Activated CD8-positive, alpha-beta memory T cell treated with anti-CD3 and anti-CD28 coated beads, Interleukin-2, amount 50 U/mL, for 24 hours (primary cell): Measurements from ENCODE around the gene CYB5RL.
"Not testable (repeated sequence)": the region's sequence is repeated elsewhere in the genome, so short reads cannot be mapped to it uniquely, and the experiment has no call there.

Experiments used
- DNase-seq: peaks from one replicate; pipeline ENCODE4 v3.0.0-alpha.2; 2020; ENCODE audit errors: extremely low read depth

CYB5RL gene

GRCh38 chr1:54186056-54186455 is 13.8 kb downstream of the CYB5RL start:
- no peak for DNase-seq

- DNase-seq: no peak
These were observed 19.0 kb downstream of the CYB5RL start for GRCh38 chr1:54180701-54181360.

- no peak for DNase-seq
These were observed 21.3 kb downstream of the CYB5RL start for GRCh38 chr1:54178296-54179070.

- no peak for DNase-seq
These were observed 22.1 kb downstream of the CYB5RL start for GRCh38 chr1:54177726-54178125.

GRCh38 chr1:54176621-54177327 is 23.1 kb downstream of the CYB5RL start:
- no peak for DNase-seq

GRCh38 chr1:54174106-54174505 is 25.7 kb downstream of the CYB5RL start:
- DNase-seq: no peak

- DNase-seq: no peak
These were observed 26.1 kb downstream of the CYB5RL start for GRCh38 chr1:54173681-54174080.

- DNase-seq: no peak
These were observed 26.9 kb downstream of the CYB5RL start for GRCh38 chr1:54172614-54173599.

- DNase-seq: no peak
These were observed 28.2 kb downstream of the CYB5RL start for GRCh38 chr1:54171606-54172005.

GRCh38 chr1:54171016-54171415 is 28.8 kb downstream of the CYB5RL start:
- DNase-seq: no peak

- no peak for DNase-seq
These were observed 30.8 kb downstream of the CYB5RL start for GRCh38 chr1:54169068-54169467.

- DNase-seq: no peak
These were observed 31.4 kb downstream of the CYB5RL start for GRCh38 chr1:54168206-54168965.

- no peak for DNase-seq
These were observed 32.2 kb downstream of the CYB5RL start for GRCh38 chr1:54167422-54168139.

GRCh38 chr1:54166357-54166756 is 33.5 kb downstream of the CYB5RL start:
- DNase-seq: not testable (repeated sequence)

- no peak for DNase-seq
These were observed 34.7 kb downstream of the CYB5RL start for GRCh38 chr1:54165146-54165545.

GRCh38 chr1:54163573-54163972 is 36.3 kb downstream of the CYB5RL start:
- no peak for DNase-seq

- no peak for DNase-seq
These were observed 36.8 kb downstream of the CYB5RL start for GRCh38 chr1:54163051-54163450.

- no peak for DNase-seq
These were observed 38.2 kb downstream of the CYB5RL start for GRCh38 chr1:54161495-54162168.

GRCh38 chr1:54160351-54160750 is 39.5 kb downstream of the CYB5RL start:
- no peak for DNase-seq
